Suprapubic skin (tissue), 4 donors: ENCODE results near the gene FAM83F. TPM values are rescaled to one million over a fixed set of nuclear protein-coding genes. Genes with fewer than 3 reads are reported as not detected.

ENCODE experiments used
- DNase-seq, 2 donors: peaks; one replicate each; pipeline ENCODE4 v3.0.0-alpha.2; 2019; ENCODE audit warnings: low spot score in 2 of 2
- H3K27ac ChIP-seq: fragments of 200-600 bp; sonication (generic); one replicate; pipeline ENCODE4 v1.5.1; 2019
- H3K27me3 ChIP-seq: fragments of 200-600 bp; sonication (generic); one replicate; pipeline ENCODE4 v1.5.1; 2019
- H3K36me3 ChIP-seq: fragments of 200-600 bp; sonication (generic); one replicate; pipeline ENCODE4 v1.5.1; 2019
- H3K4me1 ChIP-seq: fragments of 200-600 bp; sonication (generic); one replicate; pipeline ENCODE4 v1.5.1; 2019
- H3K4me3 ChIP-seq: fragments of 200-600 bp; sonication (generic); one replicate; pipeline ENCODE4 v1.5.1; 2019; ENCODE audit warnings: mild to moderate bottlenecking
- H3K9me3 ChIP-seq: fragments of 200-600 bp; sonication (generic); one replicate; pipeline ENCODE4 v1.5.1; 2019
- EP300 ChIP-seq: sonication (generic); formaldehyde crosslinking; IDR thresholded peaks from one replicate; pipeline ENCODE4 v1.6.1; 2017; ENCODE audit warnings: antibody characterized with exemption
- POLR2A ChIP-seq, 2 donors: fragments of 450-650 bp; IDR thresholded peaks; one replicate each; pipeline ENCODE4 v1.6.1; 2017; ENCODE audit warnings: antibody characterized with exemption in 2 of 2, mild to moderate bottlenecking in 2 of 2, moderate library complexity in 2 of 2
- POLR2AphosphoS5 ChIP-seq, 3 donors: sonication (generic); formaldehyde crosslinking; IDR thresholded peaks; one replicate each; pipeline ENCODE4 v1.6.1; 2017; ENCODE audit warnings: antibody characterized with exemption in 3 of 3
- WGBS: methylation state at CpG from one replicate; pipeline ENCODE4 v1.1.5; 2018; 5-methylcytosine and 5-hydroxymethylcytosine counted together
- total RNA-seq, 4 donors: library from RNA; depleted of rRNA; stranded (reverse); fragments of >200 nt; gene quantifications; one replicate each; pipeline ENCODE4 v1.1.0, GENCODE V29; 2016
- TF ChIP-seq, protein P1 (sequence below), 2 donors: fragments of 200-600 bp in 1 of 2; fragments of 450-650 bp in 1 of 2; sonication (generic) in 1 of 2; IDR thresholded peaks; one replicate each; pipeline ENCODE4 v1.5.1; 2016 to 2019; ENCODE audit warnings: antibody characterized with exemption in 2 of 2, mild to moderate bottlenecking in 1 of 2, moderate library complexity in 1 of 2

FAM83F gene
- total RNA-seq, 4 donors from 2014 or later: 54.5 to 78.1 (median 69.3) TPM

DNA sequence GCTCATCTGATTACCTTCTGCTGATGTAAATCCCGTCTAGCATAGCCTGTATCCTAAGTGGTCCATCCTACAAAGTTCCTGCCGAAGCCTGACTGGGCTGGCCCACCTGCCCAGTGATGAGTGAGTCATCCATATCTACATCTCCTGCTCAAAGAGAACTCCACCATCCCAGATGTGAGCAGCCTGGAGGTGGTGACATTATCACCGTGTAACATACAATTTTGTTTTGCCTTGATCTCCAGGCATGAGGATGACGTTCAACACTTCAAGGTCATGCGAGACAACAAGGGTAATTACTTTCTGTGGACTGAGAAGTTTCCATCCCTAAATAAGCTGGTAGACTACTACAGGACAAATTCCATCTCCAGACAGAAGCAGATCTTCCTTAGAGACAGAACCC lies 29.0 kb upstream of the FAM83F start:
- H3K27me3 ChIP-seq: peaks cover 8% of the 10 kb centered on the region
- peaks cover 13% of the 10 kb centered on the region for H3K4me1 ChIP-seq
- H3K36me3 ChIP-seq: no peaks in the 10 kb centered on the region
- 73% methylated on average over 5 of the region's 5 CpGs for WGBS
- H3K27ac ChIP-seq: no peak overlapping the region
- H3K9me3 ChIP-seq: no peaks in the 10 kb centered on the region
- no peak for DNase-seq
- TF ChIP-seq, protein P1, sequence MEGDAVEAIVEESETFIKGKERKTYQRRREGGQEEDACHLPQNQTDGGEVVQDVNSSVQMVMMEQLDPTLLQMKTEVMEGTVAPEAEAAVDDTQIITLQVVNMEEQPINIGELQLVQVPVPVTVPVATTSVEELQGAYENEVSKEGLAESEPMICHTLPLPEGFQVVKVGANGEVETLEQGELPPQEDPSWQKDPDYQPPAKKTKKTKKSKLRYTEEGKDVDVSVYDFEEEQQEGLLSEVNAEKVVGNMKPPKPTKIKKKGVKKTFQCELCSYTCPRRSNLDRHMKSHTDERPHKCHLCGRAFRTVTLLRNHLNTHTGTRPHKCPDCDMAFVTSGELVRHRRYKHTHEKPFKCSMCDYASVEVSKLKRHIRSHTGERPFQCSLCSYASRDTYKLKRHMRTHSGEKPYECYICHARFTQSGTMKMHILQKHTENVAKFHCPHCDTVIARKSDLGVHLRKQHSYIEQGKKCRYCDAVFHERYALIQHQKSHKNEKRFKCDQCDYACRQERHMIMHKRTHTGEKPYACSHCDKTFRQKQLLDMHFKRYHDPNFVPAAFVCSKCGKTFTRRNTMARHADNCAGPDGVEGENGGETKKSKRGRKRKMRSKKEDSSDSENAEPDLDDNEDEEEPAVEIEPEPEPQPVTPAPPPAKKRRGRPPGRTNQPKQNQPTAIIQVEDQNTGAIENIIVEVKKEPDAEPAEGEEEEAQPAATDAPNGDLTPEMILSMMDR (IDR thresholded peaks at IDR 0.05): no peak
- no peak for TF ChIP-seq POLR2A (IDR thresholded peaks at IDR 0.05)
- TF ChIP-seq POLR2AphosphoS5 (IDR thresholded peaks at IDR 0.05): no peak
- TF ChIP-seq EP300: no peak
- no peak overlapping the region for H3K4me3 ChIP-seq

DNA sequence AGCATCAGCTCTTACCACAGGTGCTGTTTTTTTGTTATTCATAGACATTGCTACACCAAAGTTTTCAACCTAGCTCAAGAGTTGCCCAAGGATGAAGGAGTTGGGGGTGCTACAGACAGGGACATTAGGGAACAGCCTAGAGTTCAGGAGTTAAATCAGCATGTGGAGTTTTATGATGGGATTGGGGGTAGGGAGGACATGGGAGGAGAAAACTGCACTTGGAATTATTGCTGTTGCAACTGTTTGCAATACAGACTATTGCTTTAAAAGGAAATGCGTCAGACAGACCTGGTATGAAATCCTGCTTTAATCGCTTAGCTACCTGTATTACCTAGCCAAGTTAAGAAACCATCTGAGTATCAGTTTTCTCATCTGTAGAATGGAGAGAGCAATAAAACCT lies 28.3 kb upstream of the FAM83F start:
- peaks cover 13% of the 10 kb centered on the region for H3K4me1 ChIP-seq
- H3K27me3 ChIP-seq: peaks cover 6% of the 10 kb centered on the region
- no peaks in the 10 kb centered on the region for H3K36me3 ChIP-seq
- no peak for DNase-seq
- WGBS: 95% methylated on average over 2 of the region's 2 CpGs
- H3K4me3 ChIP-seq: no peak overlapping the region
- TF ChIP-seq POLR2A (IDR thresholded peaks at IDR 0.05) (no peak), EP300 (no peak), POLR2AphosphoS5 (IDR thresholded peaks at IDR 0.05) (no peak)
- TF ChIP-seq, protein P1 (IDR thresholded peaks at IDR 0.05): no peak
- H3K9me3 ChIP-seq: no peaks in the 10 kb centered on the region
- H3K27ac ChIP-seq: no peak overlapping the region

GRCh38 chr22:39967103-39967829 lies 27.5 kb upstream of the FAM83F start:
- DNase-seq: no peak
- H3K36me3 ChIP-seq: no peaks in the 10 kb centered on the region
- 78% methylated on average over 9 of the region's 9 CpGs for WGBS

DNA sequence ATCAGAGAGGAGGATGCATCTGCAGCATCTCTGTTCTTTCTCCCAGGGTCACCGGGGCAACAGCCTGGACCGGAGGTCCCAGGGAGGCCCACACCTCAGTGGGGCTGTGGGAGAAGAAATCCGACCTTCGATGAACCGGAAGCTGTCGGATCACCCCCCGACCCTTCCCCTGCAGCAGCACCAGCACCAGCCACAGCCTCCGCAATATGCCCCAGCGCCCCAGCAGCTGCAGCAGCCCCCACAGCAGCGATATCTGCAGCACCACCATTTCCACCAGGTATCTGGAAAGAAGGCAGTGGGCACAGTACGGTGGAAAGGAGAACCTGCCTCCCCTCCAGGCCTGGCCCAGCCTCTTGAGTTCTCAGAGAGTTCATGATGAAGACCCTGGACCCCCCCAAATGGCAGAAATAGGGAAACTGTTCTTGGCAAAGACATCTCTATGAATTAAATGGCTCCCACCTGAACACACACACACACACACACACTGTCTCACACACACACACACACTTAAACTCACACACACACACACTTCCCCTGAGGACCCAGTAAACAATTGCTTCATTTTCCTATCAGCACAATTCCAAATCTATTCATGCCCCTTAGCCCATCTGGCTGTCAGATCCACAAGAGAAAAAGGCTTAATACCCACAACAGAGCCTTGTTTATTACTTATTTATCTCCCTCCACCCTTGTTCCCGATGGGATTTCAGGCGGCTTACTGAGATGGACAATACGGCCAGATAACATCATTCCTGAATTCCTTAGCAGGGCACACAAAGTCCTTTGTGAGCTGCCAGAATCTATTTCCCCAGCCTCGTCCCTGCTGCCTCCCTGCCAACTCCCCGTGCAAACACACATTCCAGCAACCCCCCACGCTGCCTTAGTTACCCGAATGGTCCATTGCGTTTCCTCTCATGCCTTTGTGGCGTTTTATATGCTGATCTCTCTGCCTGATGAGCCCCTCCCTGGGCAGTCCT lies 26.5 kb upstream of the FAM83F start:
- no peak overlapping the region for H3K4me3 ChIP-seq
- no peaks in the 10 kb centered on the region for H3K36me3 ChIP-seq
- DNase-seq: no peak
- no peaks in the 10 kb centered on the region for H3K9me3 ChIP-seq
- 58% methylated on average over 17 of the region's 20 CpGs for WGBS
- peaks cover 13% of the 10 kb centered on the region for H3K4me1 ChIP-seq
- TF ChIP-seq POLR2A (IDR thresholded peaks at IDR 0.05) (no peak), POLR2AphosphoS5 (IDR thresholded peaks at IDR 0.05) (peak in 1 of 3 donors; percentile 49)
- peaks cover 15% of the 10 kb centered on the region for H3K27me3 ChIP-seq
- peak overlapping the region; percentile 7 for H3K27ac ChIP-seq

More at GRCh38 chr22:39967103-39967829, 27.5 kb upstream of the FAM83F start:
- H3K27ac ChIP-seq: no peak overlapping the region
- H3K4me1 ChIP-seq: peaks cover 13% of the 10 kb centered on the region
- no peak overlapping the region for H3K4me3 ChIP-seq
- TF ChIP-seq POLR2A (IDR thresholded peaks at IDR 0.05) (no peak), EP300 (no peak), POLR2AphosphoS5 (IDR thresholded peaks at IDR 0.05) (no peak)
- TF ChIP-seq, protein P1 (IDR thresholded peaks at IDR 0.05): no peak
- H3K27me3 ChIP-seq: peaks cover 13% of the 10 kb centered on the region
- H3K9me3 ChIP-seq: no peaks in the 10 kb centered on the region

DNA sequence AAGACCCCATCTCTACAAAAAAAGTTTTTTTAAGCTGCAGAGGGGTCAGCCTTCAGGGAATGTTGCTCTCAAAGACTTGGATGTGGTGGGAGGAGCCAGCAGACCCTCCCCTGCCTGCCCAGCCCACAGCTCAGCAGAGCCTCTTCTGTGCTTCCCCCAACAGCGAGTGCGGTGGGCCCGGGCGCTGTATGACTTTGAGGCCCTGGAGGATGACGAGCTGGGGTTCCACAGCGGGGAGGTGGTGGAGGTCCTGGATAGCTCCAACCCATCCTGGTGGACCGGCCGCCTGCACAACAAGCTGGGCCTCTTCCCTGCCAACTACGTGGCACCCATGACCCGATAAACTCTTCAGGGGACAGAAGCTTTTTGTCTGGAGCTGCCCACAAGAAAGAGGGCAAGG lies 24.0 kb upstream of the FAM83F start:
- no peak for DNase-seq
- Histone ChIP-seq H3K27me3 (peaks cover 18% of the 10 kb centered on the region), H3K4me1 (peaks cover 16% of the 10 kb centered on the region), H3K4me3 (no peak overlapping the region), H3K27ac (no peak overlapping the region), H3K9me3 (no peaks in the 10 kb centered on the region), H3K36me3 (no peaks in the 10 kb centered on the region)
- WGBS: 96% methylated on average over 10 of the region's 10 CpGs
- TF ChIP-seq POLR2AphosphoS5 (IDR thresholded peaks at IDR 0.05): no peak
- no peak for TF ChIP-seq EP300
- TF ChIP-seq, protein P1 (IDR thresholded peaks at IDR 0.05): no peak
- TF ChIP-seq POLR2A (IDR thresholded peaks at IDR 0.05): no peak
